SK-N-SH treated with all-trans-retinoic acid at 6 μM for 48 hours (cell line): ENCODE results near the gene AAMDC.
"Not testable (repeated sequence)": the region's sequence is repeated elsewhere in the genome, so short reads cannot be mapped to it uniquely, and the experiment has no call there.

Source experiments
- ATAC-seq: fragments of 200-7000 bp; cut with Tn5 transposase; 3 replicates; pipeline ENCODE4 v1.9.1; 2020; ENCODE audit warnings: mild to moderate bottlenecking, moderate library complexity
- ARNTL ChIP-seq: fragments of 450-650 bp; formaldehyde crosslinking; IDR thresholded peaks from 2 replicates; pipeline ENCODE4 v1.5.0; 2020; ENCODE audit warnings: low read depth, mild to moderate bottlenecking, moderate library complexity, borderline replicate concordance
- BACH2 ChIP-seq: fragments of 250-450 bp; sonication (Bioruptor Pico); IDR thresholded peaks from 2 replicates; pipeline ENCODE4 v1.9.0; 2021; ENCODE audit warnings: mild to moderate bottlenecking, borderline replicate concordance
- CSDC2 ChIP-seq: fragments of 250-450 bp; sonication (Bioruptor Pico); IDR thresholded peaks from 2 replicates; pipeline ENCODE4 v1.5.0; 2020; ENCODE audit warnings: mild to moderate bottlenecking, moderate library complexity
- ESRRG ChIP-seq: fragments of 250-450 bp; sonication (Bioruptor Pico); IDR thresholded peaks from 2 replicates; pipeline ENCODE4 v1.6.1; 2021; ENCODE audit warnings: mild to moderate bottlenecking
- GLIS3 ChIP-seq: fragments of 250-450 bp; sonication (Bioruptor Pico); IDR thresholded peaks from 2 replicates; pipeline ENCODE4 v1.5.0; 2020; ENCODE audit warnings: mild to moderate bottlenecking, moderate library complexity
- ISL1 ChIP-seq: fragments of 250-450 bp; sonication (Bioruptor Pico); IDR thresholded peaks from 2 replicates; pipeline ENCODE4 v2.1.2; 2022; ENCODE audit warnings: mild to moderate bottlenecking, moderate library complexity
- OSR1 ChIP-seq: fragments of 250-450 bp; sonication (Bioruptor Pico); IDR thresholded peaks from 2 replicates; pipeline ENCODE4 v1.8.0; 2022; ENCODE audit warnings: moderate library complexity, mild to moderate bottlenecking, inconsistent platforms
- PPARA ChIP-seq: fragments of 250-450 bp; sonication (Bioruptor Pico); IDR thresholded peaks from 2 replicates; pipeline ENCODE4 v1.5.0; 2020; ENCODE audit warnings: mild to moderate bottlenecking, borderline replicate concordance
- SNAI2 ChIP-seq: fragments of 250-450 bp; sonication (Bioruptor Pico); IDR thresholded peaks from 2 replicates; pipeline ENCODE4 v1.5.0; 2020; ENCODE audit warnings: mild to moderate bottlenecking, moderate library complexity
- TCF4 ChIP-seq: fragments of 250-450 bp; sonication (Bioruptor Pico); IDR thresholded peaks from 2 replicates; pipeline ENCODE4 v1.8.0; 2021; ENCODE audit warnings: mild to moderate bottlenecking, moderate library complexity, borderline replicate concordance
- ZC3H10 ChIP-seq: fragments of 250-450 bp; sonication (Bioruptor Pico); IDR thresholded peaks from 2 replicates; pipeline ENCODE4 v1.5.1; 2021; ENCODE audit warnings: mild to moderate bottlenecking, moderate library complexity
- ZFP30 ChIP-seq: fragments of 450-650 bp; formaldehyde crosslinking; IDR thresholded peaks from 2 replicates; pipeline ENCODE4 v1.5.0; 2022; ENCODE audit warnings: mild to moderate bottlenecking, moderate library complexity
- ZNF565 ChIP-seq: fragments of 450-650 bp; formaldehyde crosslinking; conservative IDR thresholded peaks from 2 replicates; pipeline ENCODE4 v1.5.0; 2020; ENCODE audit warnings: low read depth, mild to moderate bottlenecking, moderate library complexity
- ZNF70 ChIP-seq: fragments of 450-650 bp; formaldehyde crosslinking; IDR thresholded peaks from 2 replicates; pipeline ENCODE4 v1.5.0; 2020; ENCODE audit warnings: mild to moderate bottlenecking, moderate library complexity
- ZNF8 ChIP-seq: fragments of 450-650 bp; formaldehyde crosslinking; IDR thresholded peaks from 2 replicates; pipeline ENCODE4 v1.5.0; 2020; ENCODE audit warnings: mild to moderate bottlenecking, moderate library complexity
- TF ChIP-seq, protein P1 (sequence below): fragments of 250-450 bp; sonication (Bioruptor Pico); IDR thresholded peaks from 2 replicates; pipeline ENCODE4 v1.5.0; 2020; ENCODE audit warnings: mild to moderate bottlenecking, moderate library complexity
- TF ChIP-seq, protein P2 (sequence below): fragments of 250-450 bp; sonication (Bioruptor Pico); IDR thresholded peaks from 2 replicates; pipeline ENCODE4 v1.5.1; 2020; ENCODE audit warnings: low read depth, mild to moderate bottlenecking, moderate library complexity
- TF ChIP-seq, protein P3 (sequence below): fragments of 250-450 bp; sonication (Bioruptor Pico); IDR thresholded peaks from 2 replicates; pipeline ENCODE4 v1.5.1; 2021; ENCODE audit warnings: mild to moderate bottlenecking, moderate library complexity
- TF ChIP-seq, protein P4 (sequence below): fragments of 250-450 bp; sonication (Bioruptor Pico); IDR thresholded peaks from 2 replicates; pipeline ENCODE4 v1.8.0; 2021; ENCODE audit warnings: low read depth, mild to moderate bottlenecking, moderate library complexity, borderline replicate concordance

The AAMDC gene

DNA sequence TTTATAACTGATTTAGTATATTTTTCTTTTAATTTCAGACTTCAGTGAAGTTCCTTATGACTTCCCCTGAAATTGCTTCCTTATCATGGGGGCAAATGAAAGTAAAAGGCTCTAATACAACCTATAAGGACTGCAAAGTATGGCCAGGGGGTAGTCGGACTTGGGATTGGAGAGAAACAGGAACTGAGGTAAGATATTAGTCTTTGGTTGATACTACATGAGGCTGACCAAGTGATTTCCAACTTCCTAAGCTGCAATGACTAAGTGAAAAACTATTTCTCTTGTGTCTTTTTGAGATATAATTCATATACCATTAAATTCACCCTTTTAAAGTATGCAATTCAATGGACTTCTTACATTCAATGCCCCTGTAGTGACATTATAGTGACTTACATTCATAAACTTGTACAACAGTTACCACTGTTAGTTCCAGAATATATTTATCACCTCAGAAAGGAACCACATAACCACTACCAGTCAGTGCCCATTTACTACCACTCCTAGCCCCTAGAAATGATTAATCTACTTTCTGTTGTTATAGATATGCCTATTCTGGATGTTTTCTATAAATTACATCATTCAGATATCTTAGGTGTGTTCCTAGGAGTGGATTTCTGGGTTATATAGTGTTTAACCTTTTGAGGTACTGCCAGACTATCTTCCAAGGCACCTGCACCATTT lies 21.6 kb downstream of the AAMDC start:
- TF ChIP-seq TCF4 (no peak), ISL1 (CRISPR knock-in tag) (no peak), ZC3H10 (CRISPR knock-in tag) (no peak), ZNF70 (no peak), GLIS3 (no peak), ESRRG (CRISPR knock-in tag) (no peak), ZNF8 (CRISPR knock-in tag) (no peak), ZFP30 (CRISPR knock-in tag) (no peak), PPARA (no peak)
- TF ChIP-seq, protein P1, sequence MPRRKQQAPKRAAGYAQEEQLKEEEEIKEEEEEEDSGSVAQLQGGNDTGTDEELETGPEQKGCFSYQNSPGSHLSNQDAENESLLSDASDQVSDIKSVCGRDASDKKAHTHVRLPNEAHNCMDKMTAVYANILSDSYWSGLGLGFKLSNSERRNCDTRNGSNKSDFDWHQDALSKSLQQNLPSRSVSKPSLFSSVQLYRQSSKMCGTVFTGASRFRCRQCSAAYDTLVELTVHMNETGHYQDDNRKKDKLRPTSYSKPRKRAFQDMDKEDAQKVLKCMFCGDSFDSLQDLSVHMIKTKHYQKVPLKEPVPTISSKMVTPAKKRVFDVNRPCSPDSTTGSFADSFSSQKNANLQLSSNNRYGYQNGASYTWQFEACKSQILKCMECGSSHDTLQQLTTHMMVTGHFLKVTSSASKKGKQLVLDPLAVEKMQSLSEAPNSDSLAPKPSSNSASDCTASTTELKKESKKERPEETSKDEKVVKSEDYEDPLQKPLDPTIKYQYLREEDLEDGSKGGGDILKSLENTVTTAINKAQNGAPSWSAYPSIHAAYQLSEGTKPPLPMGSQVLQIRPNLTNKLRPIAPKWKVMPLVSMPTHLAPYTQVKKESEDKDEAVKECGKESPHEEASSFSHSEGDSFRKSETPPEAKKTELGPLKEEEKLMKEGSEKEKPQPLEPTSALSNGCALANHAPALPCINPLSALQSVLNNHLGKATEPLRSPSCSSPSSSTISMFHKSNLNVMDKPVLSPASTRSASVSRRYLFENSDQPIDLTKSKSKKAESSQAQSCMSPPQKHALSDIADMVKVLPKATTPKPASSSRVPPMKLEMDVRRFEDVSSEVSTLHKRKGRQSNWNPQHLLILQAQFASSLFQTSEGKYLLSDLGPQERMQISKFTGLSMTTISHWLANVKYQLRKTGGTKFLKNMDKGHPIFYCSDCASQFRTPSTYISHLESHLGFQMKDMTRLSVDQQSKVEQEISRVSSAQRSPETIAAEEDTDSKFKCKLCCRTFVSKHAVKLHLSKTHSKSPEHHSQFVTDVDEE (CRISPR knock-in tag), result no peak
- TF ChIP-seq, protein P2, sequence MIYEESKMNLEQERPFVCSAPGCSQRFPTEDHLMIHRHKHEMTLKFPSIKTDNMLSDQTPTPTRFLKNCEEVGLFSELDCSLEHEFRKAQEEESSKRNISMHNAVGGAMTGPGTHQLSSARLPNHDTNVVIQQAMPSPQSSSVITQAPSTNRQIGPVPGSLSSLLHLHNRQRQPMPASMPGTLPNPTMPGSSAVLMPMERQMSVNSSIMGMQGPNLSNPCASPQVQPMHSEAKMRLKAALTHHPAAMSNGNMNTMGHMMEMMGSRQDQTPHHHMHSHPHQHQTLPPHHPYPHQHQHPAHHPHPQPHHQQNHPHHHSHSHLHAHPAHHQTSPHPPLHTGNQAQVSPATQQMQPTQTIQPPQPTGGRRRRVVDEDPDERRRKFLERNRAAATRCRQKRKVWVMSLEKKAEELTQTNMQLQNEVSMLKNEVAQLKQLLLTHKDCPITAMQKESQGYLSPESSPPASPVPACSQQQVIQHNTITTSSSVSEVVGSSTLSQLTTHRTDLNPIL (CRISPR knock-in tag), result no peak
- TF ChIP-seq, protein P3, sequence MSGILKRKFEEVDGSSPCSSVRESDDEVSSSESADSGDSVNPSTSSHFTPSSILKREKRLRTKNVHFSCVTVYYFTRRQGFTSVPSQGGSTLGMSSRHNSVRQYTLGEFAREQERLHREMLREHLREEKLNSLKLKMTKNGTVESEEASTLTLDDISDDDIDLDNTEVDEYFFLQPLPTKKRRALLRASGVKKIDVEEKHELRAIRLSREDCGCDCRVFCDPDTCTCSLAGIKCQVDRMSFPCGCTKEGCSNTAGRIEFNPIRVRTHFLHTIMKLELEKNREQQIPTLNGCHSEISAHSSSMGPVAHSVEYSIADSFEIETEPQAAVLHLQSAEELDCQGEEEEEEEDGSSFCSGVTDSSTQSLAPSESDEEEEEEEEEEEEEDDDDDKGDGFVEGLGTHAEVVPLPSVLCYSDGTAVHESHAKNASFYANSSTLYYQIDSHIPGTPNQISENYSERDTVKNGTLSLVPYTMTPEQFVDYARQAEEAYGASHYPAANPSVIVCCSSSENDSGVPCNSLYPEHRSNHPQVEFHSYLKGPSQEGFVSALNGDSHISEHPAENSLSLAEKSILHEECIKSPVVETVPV (CRISPR knock-in tag), result no peak
- TF ChIP-seq, all 23 proteins: peak for 0
- no peak for ATAC-seq

DNA sequence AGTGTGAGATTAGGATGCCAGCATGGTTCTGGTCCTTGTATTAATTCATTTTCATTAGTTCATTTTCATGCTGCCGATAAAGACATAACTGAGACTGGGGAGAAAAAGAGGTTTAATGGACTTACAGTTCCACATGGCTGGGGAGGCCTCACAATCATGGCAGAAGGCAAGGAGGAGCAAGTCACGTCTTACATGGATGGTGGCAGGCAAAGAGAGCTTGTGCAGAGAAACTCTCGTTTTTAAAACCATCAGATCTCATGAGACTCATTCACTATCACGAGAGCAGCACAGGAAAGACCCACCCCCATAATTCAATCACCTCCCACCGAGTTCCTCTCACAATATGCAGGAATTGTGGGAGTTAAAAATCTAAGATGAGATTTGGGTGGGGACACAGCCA lies 22.8 kb downstream of the AAMDC start:
- not testable (repeated sequence) for ATAC-seq

DNA sequence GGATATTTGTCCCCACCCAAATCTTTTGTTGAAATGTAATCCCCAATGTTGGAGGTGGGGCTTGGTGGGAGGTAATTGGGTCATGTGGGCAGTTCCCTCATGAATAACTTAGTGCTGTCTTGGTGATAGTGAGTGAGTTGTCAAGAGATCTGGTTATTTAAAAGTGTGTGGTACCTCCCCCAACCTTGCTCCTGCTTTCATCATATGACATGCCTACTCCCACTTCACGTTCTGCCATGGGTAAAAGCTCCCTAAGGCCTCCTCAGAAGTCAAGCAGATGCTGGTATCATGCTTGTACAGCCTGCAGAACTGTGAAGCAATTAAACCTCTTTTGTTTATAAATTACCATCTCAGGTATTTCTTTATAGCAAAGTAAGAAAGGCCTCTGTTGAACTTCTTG lies 30.6 kb downstream of the AAMDC start:
- no peak for ATAC-seq
- TF ChIP-seq, protein P4, sequence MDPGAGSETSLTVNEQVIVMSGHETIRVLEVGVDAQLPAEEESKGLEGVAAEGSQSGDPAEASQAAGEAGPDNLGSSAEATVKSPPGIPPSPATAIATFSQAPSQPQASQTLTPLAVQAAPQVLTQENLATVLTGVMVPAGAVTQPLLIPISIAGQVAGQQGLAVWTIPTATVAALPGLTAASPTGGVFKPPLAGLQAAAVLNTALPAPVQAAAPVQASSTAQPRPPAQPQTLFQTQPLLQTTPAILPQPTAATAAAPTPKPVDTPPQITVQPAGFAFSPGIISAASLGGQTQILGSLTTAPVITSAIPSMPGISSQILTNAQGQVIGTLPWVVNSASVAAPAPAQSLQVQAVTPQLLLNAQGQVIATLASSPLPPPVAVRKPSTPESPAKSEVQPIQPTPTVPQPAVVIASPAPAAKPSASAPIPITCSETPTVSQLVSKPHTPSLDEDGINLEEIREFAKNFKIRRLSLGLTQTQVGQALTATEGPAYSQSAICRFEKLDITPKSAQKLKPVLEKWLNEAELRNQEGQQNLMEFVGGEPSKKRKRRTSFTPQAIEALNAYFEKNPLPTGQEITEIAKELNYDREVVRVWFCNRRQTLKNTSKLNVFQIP (CRISPR knock-in tag), result no peak
- TF ChIP-seq ZFP30 (CRISPR knock-in tag) (no peak), ARNTL (CRISPR knock-in tag) (no peak), ZNF565 (CRISPR knock-in tag) (no peak), CSDC2 (no peak), SNAI2 (CRISPR knock-in tag) (no peak), BACH2 (CRISPR knock-in tag) (no peak), OSR1 (CRISPR knock-in tag) (no peak), ZC3H10 (CRISPR knock-in tag) (no peak)
- TF ChIP-seq, protein P2 (CRISPR knock-in tag), result no peak
- TF ChIP-seq, protein P1 (CRISPR knock-in tag), result no peak
- TF ChIP-seq, all 23 proteins: peak for 0
